ENCODE data around the gene ZC3H12A. TPM values are rescaled to one million over a fixed set of nuclear protein-coding genes. Genes with fewer than 3 reads are reported as not detected.
A peak's percentile ranks its signal among the peaks of the same experiment; 100 is the strongest.

Gene ZC3H12A
- total and polyA plus RNA-seq, 12 donors, result 2.9 to 10.9 (median 4.9) TPM

DNA sequence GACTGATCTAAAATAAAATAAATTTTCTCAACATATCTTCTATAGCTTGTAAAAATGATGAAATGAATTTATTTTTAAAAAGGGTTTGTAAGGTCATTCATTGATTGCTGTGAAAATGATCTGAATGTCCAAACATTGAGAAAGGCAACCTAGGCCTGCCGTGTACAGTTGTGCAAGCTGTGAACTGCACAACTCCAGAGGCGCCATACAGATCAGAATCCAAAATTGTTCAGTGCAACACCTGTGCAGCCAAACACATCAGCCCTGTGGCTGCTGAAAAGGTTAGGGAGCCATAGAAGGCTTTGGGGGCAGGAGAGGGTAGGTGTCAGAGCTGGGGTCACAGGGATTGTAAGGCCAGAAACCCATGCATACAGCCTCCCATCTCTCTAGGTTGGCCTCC lies 9.9 kb upstream of the ZC3H12A start:
- intact Hi-C loops (cut with DNase I), result no loop called here
- 49 to 80% methylated on average over 2 of the region's 2 CpGs for WGBS, 2 donors
- Histone ChIP-seq H3K4me3 (no peak overlapping the region), H3K4me1 (peaks cover 0 to 5% (median 0%) of the 10 kb centered on the region in 9 donors), H3K27me3 (no peaks in the 10 kb centered on the region), H3K27ac (no peak overlapping the region), H3K9me3 (no peaks in the 10 kb centered on the region), H3K36me3 (peaks cover 0 to 23% (median 0%) of the 10 kb centered on the region in 9 donors)
- no peak for TF ChIP-seq CTCF (IDR thresholded peaks at IDR 0.05)
- DNase-seq, result no peak
- no peak for ATAC-seq

- 89 to 94% methylated on average over 6 of the region's 6 CpGs for WGBS, 2 donors
- TF ChIP-seq CTCF (IDR thresholded peaks at IDR 0.05), result no peak
Measured at GRCh38 chr1:37465593-37466517, 8.5 kb upstream of the ZC3H12A start.

GRCh38 chr1:37468037-37468436 lies 6.3 kb upstream of the ZC3H12A start:
- no peak for DNase-seq
- intact Hi-C loops (cut with DNase I), result no loop called here
- Histone ChIP-seq H3K36me3 (peaks cover 0 to 6% (median 0%) of the 10 kb centered on the region in 9 donors), H3K27me3 (no peaks in the 10 kb centered on the region), H3K4me3 (no peak overlapping the region), H3K9me3 (no peaks in the 10 kb centered on the region), H3K4me1 (peaks cover 10 to 31% (median 21%) of the 10 kb centered on the region in 9 donors), H3K27ac (no peak overlapping the region)
- WGBS, 2 donors, result 89 to 91% methylated on average over 5 of the region's 5 CpGs
- no peak for ATAC-seq
- TF ChIP-seq CTCF (IDR thresholded peaks at IDR 0.05), result no peak

More at GRCh38 chr1:37465593-37466517, 8.5 kb upstream of the ZC3H12A start:
- Histone ChIP-seq H3K27me3 (no peaks in the 10 kb centered on the region), H3K4me3 (no peak overlapping the region), H3K36me3 (peaks cover 0 to 16% (median 0%) of the 10 kb centered on the region in 9 donors), H3K9me3 (no peaks in the 10 kb centered on the region), H3K4me1 (peaks cover 0 to 9% (median 0%) of the 10 kb centered on the region in 9 donors), H3K27ac (peak overlapping the region in 1 of 10 donors; percentile 27)
- DNase-seq, result no peak
- intact Hi-C loops (cut with DNase I), result no loop called here
- peak in 1 of 8 donors; percentile 68 for ATAC-seq

DNA sequence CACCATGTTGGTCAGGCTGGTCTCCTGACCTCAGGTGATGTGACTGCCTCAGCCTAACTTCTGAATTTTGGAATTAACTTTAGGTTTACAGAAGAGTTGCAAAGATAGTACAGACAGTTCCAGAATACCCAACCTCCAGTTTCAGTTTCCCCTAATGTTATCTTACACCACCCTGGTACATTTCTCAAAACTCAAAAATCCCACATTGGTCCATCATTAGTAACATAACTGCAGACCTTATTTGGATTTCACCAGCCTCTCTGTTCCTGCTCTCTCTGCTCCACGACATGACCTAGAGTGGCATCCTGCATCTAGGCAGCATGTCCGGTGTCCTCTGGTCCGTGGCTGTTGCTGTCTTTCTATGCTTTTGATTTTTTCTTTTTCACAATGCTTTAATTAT lies 5.0 kb upstream of the ZC3H12A start:
- 77 to 80% methylated on average over 3 of the region's 3 CpGs for whole genome bisulfite sequencing, 2 donors
- no peak overlapping the region for H3K27ac ChIP-seq
- H3K9me3 ChIP-seq, result no peaks in the 10 kb centered on the region
- H3K4me3 ChIP-seq, result no peak overlapping the region
- H3K4me1 ChIP-seq, result peaks cover 10 to 42% (median 31%) of the 10 kb centered on the region in 9 donors
- peaks cover 0 to 6% (median 0%) of the 10 kb centered on the region in 9 donors for H3K36me3 ChIP-seq
- no peak for ATAC-seq
- intact Hi-C loops (cut with DNase I), result no loop called here
- H3K27me3 ChIP-seq, result no peaks in the 10 kb centered on the region
- no peak for DNase-seq
- TF ChIP-seq CTCF (IDR thresholded peaks at IDR 0.05), result no peak

Data from heart right ventricle (tissue), 16 donors.